GM15510 (cell line): ENCODE data around the gene CTRB2.

Experiments
- POLR2A ChIP-seq: IDR thresholded peaks from 3 replicates; pipeline ENCODE4 v1.6.1; 2011; ENCODE audit warnings: borderline replicate concordance; ENCODE audit not compliant: insufficient read length; ENCODE audit errors: extremely low read depth

Gene CTRB2

DNA sequence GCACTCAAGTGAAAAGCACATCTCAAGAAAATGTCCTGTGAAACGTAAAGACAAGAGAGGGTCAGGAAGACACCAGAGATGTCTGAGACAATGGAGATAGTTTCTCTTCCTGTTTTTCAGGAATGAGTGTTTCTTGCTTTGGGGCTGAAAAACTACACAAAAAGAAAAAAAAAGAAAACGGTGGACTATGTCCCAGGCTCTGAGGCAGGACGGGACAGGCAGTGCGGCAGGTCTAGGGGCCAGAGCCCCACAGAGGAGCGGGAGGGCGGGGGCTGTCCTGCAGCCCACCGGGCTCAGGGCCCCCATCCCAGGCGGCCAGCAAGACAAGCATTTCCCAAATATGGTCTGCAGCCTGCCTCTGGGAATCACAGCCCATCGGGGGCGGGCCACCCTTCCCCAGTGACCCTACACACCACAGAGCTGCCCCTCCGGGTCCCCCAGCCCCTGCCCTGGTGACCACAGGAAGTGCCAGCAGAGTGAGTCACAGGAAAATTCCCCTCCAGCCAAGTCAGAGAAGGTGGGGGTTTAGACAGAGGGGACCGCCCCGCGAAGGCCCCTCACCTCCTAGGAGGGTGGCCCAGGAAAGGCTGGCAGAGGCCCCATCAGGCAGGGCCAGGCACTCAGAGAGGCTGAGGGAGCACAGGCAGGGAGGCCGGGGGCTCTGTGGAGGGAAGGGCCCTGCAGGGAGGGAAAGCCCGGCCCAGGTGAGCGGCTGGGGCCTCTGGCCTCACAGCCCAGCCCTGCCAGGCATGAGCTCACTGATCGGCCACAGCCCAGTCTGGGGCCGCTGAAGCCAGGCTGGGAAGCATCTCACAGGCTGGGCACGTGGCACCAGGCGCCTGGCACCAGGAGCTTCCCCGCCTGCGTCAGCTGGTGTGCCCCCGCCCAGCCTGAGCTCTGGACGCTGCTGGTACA, 38.1 kb upstream of the CTRB2 start:
- TF ChIP-seq POLR2A = no peak

- no peak for TF ChIP-seq POLR2A
Measured at GRCh38 chr16:75244225-75244809, 37.4 kb upstream of the CTRB2 start.

- no peak for TF ChIP-seq POLR2A
Measured at GRCh38 chr16:75243667-75244224, 36.8 kb upstream of the CTRB2 start.

GRCh38 chr16:75241955-75242354, 35.0 kb upstream of the CTRB2 start:
- TF ChIP-seq POLR2A = no peak

- TF ChIP-seq POLR2A = no peak
Measured at GRCh38 chr16:75241412-75241811, 34.5 kb upstream of the CTRB2 start.

DNA sequence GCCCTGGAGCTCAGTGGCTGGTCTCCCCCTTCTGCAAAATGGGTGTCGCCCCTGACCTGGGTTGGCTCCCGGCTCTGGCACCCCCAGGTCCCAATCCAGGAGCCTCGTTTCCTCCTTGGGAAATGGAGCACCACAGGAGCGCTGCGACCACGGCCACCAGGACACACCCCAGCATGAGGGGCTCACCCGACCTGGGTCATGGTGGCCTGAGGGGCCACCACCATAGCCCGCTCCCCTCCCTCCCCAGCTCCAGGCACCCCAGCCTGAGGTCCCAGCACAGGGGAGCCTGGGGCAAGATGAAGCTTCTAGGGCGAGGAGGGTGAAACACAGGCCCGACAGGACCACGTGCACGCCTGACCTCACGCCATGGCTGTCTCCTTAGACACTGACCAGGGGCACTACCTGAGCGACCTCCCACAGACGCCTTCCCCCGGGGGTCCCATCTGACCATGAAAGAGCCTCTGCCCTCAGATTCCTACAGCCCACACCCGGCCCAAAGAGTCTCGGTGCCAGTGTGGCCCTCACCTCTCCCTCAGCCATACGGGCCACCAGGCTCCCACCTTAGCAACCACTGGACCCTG, 32.7 kb upstream of the CTRB2 start:
- no peak for TF ChIP-seq POLR2A

DNA sequence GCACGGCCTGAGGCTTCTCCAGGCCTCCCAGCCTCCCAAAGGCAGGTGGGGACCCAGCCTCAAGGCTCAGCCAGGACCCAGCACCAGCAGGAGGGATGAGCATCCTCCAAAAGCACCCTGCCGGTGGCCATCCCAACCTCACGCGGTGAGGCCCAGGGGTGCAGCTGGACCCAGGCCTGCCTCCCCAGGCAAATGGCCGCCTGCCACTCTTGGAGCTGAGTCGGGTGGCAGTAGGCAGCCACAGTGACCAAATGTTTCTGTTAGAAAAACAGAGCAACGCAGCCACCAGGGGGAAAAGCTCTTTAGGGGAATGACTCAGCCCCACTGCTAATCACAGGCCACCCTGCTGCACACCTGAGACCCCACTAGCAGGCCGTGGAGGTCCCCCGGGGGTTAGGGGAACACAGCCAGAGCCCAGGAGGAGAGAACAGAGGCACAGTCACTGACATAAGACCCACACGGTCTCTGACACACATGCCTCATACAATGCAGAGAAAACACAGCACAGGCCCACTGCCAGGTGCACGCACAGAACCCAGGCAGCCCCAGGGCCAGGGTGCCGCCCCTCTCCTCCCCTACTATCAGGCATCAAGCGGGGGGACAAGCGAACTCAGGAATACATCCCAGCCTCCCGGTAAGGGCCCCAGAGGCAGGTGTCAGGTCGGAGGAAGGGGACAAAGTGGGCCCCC, 32.0 kb upstream of the CTRB2 start:
- no peak for TF ChIP-seq POLR2A

GRCh38 chr16:75238132-75238852, 31.3 kb upstream of the CTRB2 start:
- no peak for TF ChIP-seq POLR2A

DNA sequence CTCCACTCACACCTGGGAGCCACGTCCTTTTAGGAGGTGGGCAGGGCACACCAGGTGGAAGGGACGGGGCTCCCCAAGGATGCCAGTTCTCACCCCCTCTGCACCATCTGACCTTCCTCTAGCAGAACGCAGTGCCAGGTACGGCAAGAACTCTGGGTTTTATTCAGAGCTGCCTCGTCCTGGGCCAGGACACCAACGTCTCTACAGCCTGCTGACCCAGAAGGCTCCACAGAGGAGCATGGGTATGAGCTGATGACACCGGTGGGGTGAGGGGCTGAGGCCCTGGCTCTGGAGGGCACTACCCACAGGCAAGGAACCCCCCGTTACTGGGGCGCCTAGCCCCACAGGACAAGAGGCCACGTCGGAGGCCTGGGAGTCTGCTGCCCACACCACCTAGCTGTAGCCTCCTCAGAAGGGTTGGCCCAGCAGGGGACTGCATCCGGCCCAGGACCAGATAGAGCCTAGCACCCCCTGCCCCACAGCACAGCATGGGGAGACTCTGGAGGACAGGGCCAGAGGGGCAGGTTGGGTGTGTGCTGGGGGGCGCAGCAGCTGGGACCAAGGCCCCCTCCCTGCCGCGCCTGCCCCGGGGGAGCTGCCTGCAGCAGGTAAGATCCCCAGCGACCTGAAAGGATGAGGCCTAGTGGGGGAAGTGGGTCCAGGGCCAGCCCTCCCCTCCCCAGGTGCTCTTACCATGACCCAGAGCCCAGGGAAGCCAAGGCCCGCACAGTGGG, 30.6 kb upstream of the CTRB2 start:
- TF ChIP-seq POLR2A = no peak

- TF ChIP-seq POLR2A = no peak
Measured at GRCh38 chr16:75236736-75237397, 29.9 kb upstream of the CTRB2 start.

GRCh38 chr16:75236232-75236631, 29.3 kb upstream of the CTRB2 start:
- no peak for TF ChIP-seq POLR2A

DNA sequence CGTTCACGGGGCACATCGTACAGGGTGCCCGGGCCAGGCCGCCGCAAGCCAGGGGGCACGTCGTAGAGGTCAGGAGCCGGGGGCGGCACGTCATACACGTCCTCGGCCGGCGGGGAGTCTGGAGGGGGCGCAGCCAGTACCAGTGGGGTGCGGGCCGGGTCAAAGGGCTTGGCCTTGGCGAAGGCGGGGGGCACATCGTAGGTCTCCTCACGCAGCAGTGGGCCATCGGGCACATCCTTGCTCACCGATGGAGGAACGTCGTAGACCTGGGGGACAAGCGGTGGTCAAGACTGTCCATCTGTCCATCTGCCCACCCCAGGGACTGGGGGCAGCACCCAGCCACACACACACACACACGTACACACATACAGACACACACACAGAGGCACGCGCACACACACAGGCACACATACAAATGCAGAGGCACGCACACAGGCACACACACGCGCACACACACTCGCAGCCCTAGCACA, 28.8 kb upstream of the CTRB2 start:
- no peak for TF ChIP-seq POLR2A

GRCh38 chr16:75234856-75235696, 28.1 kb upstream of the CTRB2 start:
- TF ChIP-seq POLR2A = no peak

GRCh38 chr16:75233611-75233938, 26.6 kb upstream of the CTRB2 start:
- no peak for TF ChIP-seq POLR2A
